ENCODE measurements around the gene TMEM108.

GRCh38 chr3:133425898-133426297 lies 387.7 kb downstream of the TMEM108 start:
- TF ChIP-seq, protein P1, sequence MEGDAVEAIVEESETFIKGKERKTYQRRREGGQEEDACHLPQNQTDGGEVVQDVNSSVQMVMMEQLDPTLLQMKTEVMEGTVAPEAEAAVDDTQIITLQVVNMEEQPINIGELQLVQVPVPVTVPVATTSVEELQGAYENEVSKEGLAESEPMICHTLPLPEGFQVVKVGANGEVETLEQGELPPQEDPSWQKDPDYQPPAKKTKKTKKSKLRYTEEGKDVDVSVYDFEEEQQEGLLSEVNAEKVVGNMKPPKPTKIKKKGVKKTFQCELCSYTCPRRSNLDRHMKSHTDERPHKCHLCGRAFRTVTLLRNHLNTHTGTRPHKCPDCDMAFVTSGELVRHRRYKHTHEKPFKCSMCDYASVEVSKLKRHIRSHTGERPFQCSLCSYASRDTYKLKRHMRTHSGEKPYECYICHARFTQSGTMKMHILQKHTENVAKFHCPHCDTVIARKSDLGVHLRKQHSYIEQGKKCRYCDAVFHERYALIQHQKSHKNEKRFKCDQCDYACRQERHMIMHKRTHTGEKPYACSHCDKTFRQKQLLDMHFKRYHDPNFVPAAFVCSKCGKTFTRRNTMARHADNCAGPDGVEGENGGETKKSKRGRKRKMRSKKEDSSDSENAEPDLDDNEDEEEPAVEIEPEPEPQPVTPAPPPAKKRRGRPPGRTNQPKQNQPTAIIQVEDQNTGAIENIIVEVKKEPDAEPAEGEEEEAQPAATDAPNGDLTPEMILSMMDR (IDR thresholded peaks at IDR 0.05) = no peak
- TF ChIP-seq POLR2A (IDR thresholded peaks at IDR 0.05) = no peak
